ENCODE results near the gene SPATA13.

- TF ChIP-seq, protein P1, sequence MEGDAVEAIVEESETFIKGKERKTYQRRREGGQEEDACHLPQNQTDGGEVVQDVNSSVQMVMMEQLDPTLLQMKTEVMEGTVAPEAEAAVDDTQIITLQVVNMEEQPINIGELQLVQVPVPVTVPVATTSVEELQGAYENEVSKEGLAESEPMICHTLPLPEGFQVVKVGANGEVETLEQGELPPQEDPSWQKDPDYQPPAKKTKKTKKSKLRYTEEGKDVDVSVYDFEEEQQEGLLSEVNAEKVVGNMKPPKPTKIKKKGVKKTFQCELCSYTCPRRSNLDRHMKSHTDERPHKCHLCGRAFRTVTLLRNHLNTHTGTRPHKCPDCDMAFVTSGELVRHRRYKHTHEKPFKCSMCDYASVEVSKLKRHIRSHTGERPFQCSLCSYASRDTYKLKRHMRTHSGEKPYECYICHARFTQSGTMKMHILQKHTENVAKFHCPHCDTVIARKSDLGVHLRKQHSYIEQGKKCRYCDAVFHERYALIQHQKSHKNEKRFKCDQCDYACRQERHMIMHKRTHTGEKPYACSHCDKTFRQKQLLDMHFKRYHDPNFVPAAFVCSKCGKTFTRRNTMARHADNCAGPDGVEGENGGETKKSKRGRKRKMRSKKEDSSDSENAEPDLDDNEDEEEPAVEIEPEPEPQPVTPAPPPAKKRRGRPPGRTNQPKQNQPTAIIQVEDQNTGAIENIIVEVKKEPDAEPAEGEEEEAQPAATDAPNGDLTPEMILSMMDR (IDR thresholded peaks at IDR 0.05) = no peak
- no peak for TF ChIP-seq EZH2 (IDR thresholded peaks at IDR 0.05; ENCODE audit: borderline replicate concordance, insufficient read depth, low read depth, low read length, poor library complexity, severe bottlenecking)
Measured at GRCh38 chr13:24159357-24159756, 1.2 kb upstream of the SPATA13 start.

All from B cell (primary cell).